DOHH2 (cell line): ENCODE measurements around the gene STX16.

Experiments
- H3F3A ChIP-seq: fragments of 200-600 bp; sonication (generic), shearing (Covaris generic); 2 replicates; pipeline ENCODE4 v1.6.0; 2016; ENCODE audit warnings: antibody characterized with exemption, mild to moderate bottlenecking; ENCODE audit not compliant: control insufficient read depth, insufficient read depth
- H3K27ac ChIP-seq: fragments of 200-600 bp; sonication (generic); 2 replicates; pipeline ENCODE4 v1.5.1; 2014; ENCODE audit warnings: low read depth, mild to moderate bottlenecking, low read length, moderate library complexity
- H3K27me3 ChIP-seq: fragments of 200-600 bp; sonication (generic); 2 replicates; pipeline ENCODE4 v1.6.1; 2014; ENCODE audit warnings: mild to moderate bottlenecking, low read length, mixed read lengths; ENCODE audit not compliant: control insufficient read depth
- H3K36me3 ChIP-seq: fragments of 200-600 bp; sonication (generic); 2 replicates; pipeline ENCODE4 v1.6.1; 2014; ENCODE audit warnings: mild to moderate bottlenecking, low read length, moderate library complexity, mixed read lengths; ENCODE audit not compliant: control insufficient read depth
- H3K4me1 ChIP-seq: fragments of 200-600 bp; sonication (generic); 2 replicates; pipeline ENCODE4 v1.6.1; 2014; ENCODE audit warnings: mild to moderate bottlenecking, low read length, mixed read lengths; ENCODE audit not compliant: control insufficient read depth
- H3K4me2 ChIP-seq: fragments of 200-600 bp; sonication (generic); 2 replicates; pipeline ENCODE4 v1.6.0; 2014; ENCODE audit warnings: mild to moderate bottlenecking, low read length, moderate library complexity
- H3K4me3 ChIP-seq: fragments of 200-600 bp; sonication (generic); 2 replicates; pipeline ENCODE4 v1.5.1; 2014; ENCODE audit warnings: mild to moderate bottlenecking, low read length, mixed read lengths
- H3K79me2 ChIP-seq: fragments of 200-600 bp; sonication (generic); 2 replicates; pipeline ENCODE4 v1.6.1; 2014; ENCODE audit warnings: mild to moderate bottlenecking, low read length, mixed read lengths; ENCODE audit not compliant: control insufficient read depth
- H3K9me2 ChIP-seq: fragments of 200-600 bp; sonication (generic); replicated peaks from 2 replicates; pipeline ENCODE4 v1.6.1; 2014; ENCODE audit warnings: mild to moderate bottlenecking, low read length, mixed read lengths; ENCODE audit not compliant: control insufficient read depth
- H3K9me3 ChIP-seq: fragments of 200-600 bp; sonication (generic); 2 replicates; pipeline ENCODE4 v1.6.1; 2014; ENCODE audit warnings: antibody characterized with exemption, low read length, mixed read lengths; ENCODE audit not compliant: control insufficient read depth, insufficient read depth
- H4K20me1 ChIP-seq: fragments of 200-600 bp; sonication (generic); 2 replicates; pipeline ENCODE4 v1.6.0; 2014; ENCODE audit warnings: low read depth, mild to moderate bottlenecking, antibody characterized with exemption, low read length, moderate library complexity; ENCODE audit not compliant: control insufficient read depth, insufficient read depth
- CTCF ChIP-seq: fragments of 200-600 bp; sonication (generic); IDR thresholded peaks from one replicate; pipeline ENCODE4 v1.5.1; 2014; ENCODE audit warnings: antibody characterized with exemption, mild to moderate bottlenecking, low read depth, low read length; ENCODE audit not compliant: poor library complexity, severe bottlenecking
- EZH2phosphoT487 ChIP-seq: fragments of 200-600 bp; sonication (generic); IDR thresholded peaks from 2 replicates; pipeline ENCODE4 v1.6.1; 2017; ENCODE audit warnings: borderline replicate concordance, mild to moderate bottlenecking, antibody characterized with exemption, low read length, moderate library complexity, mixed read lengths

The STX16 gene

GRCh38 chr20:58638467-58639181, 12.5 kb upstream of the STX16 start:
- Histone ChIP-seq H3K4me3 (no peak overlapping the region), H3K36me3 (no peaks in the 10 kb centered on the region), H3K27me3 (peaks cover 39% of the 10 kb centered on the region), H3K9me3 (no peaks in the 10 kb centered on the region), H3K79me2 (no peaks in the 10 kb centered on the region), H3K27ac (no peak overlapping the region), H4K20me1 (no peaks in the 10 kb centered on the region), H3F3A (no peaks in the 10 kb centered on the region), H3K4me2 (no peak overlapping the region), H3K4me1 (peaks cover 3% of the 10 kb centered on the region; the same call in 1 of the 2 replicates), H3K9me2 (no peaks in the 10 kb centered on the region)
- TF ChIP-seq CTCF, result no peak
- TF ChIP-seq EZH2phosphoT487, result no peak

- Histone ChIP-seq H3K4me1 (peaks cover 3% of the 10 kb centered on the region; the same call in 1 of the 2 replicates), H3K79me2 (no peaks in the 10 kb centered on the region), H3K27me3 (peaks cover 41% of the 10 kb centered on the region), H3K4me3 (no peak overlapping the region), H3K27ac (no peak overlapping the region), H4K20me1 (no peaks in the 10 kb centered on the region), H3K4me2 (no peak overlapping the region), H3F3A (no peaks in the 10 kb centered on the region), H3K9me2 (no peaks in the 10 kb centered on the region), H3K9me3 (no peaks in the 10 kb centered on the region), H3K36me3 (no peaks in the 10 kb centered on the region)
- TF ChIP-seq EZH2phosphoT487 (no peak), CTCF (no peak)
Measured at GRCh38 chr20:58639182-58640146, 11.6 kb upstream of the STX16 start.

GRCh38 chr20:58640446-58640845, 10.6 kb upstream of the STX16 start:
- Histone ChIP-seq H3K9me2 (no peaks in the 10 kb centered on the region), H3K27ac (no peak overlapping the region), H3K27me3 (peaks cover 45% of the 10 kb centered on the region), H3K4me2 (no peak overlapping the region), H3K36me3 (no peaks in the 10 kb centered on the region), H3K4me1 (peaks cover 3% of the 10 kb centered on the region; the same call in 1 of the 2 replicates), H3F3A (no peaks in the 10 kb centered on the region), H3K4me3 (no peak overlapping the region), H3K79me2 (no peaks in the 10 kb centered on the region), H3K9me3 (no peaks in the 10 kb centered on the region), H4K20me1 (no peaks in the 10 kb centered on the region)
- TF ChIP-seq EZH2phosphoT487 (no peak), CTCF (no peak)
